Glomerular visceral epithelial cell (primary cell): Measurements from ENCODE around the gene CTAGE1.

Source experiments
- DNase-seq: peaks from one replicate; pipeline ENCODE4 v3.0.0-alpha.2; 2016; ENCODE audit errors: extremely low spot score

The CTAGE1 gene

DNA sequence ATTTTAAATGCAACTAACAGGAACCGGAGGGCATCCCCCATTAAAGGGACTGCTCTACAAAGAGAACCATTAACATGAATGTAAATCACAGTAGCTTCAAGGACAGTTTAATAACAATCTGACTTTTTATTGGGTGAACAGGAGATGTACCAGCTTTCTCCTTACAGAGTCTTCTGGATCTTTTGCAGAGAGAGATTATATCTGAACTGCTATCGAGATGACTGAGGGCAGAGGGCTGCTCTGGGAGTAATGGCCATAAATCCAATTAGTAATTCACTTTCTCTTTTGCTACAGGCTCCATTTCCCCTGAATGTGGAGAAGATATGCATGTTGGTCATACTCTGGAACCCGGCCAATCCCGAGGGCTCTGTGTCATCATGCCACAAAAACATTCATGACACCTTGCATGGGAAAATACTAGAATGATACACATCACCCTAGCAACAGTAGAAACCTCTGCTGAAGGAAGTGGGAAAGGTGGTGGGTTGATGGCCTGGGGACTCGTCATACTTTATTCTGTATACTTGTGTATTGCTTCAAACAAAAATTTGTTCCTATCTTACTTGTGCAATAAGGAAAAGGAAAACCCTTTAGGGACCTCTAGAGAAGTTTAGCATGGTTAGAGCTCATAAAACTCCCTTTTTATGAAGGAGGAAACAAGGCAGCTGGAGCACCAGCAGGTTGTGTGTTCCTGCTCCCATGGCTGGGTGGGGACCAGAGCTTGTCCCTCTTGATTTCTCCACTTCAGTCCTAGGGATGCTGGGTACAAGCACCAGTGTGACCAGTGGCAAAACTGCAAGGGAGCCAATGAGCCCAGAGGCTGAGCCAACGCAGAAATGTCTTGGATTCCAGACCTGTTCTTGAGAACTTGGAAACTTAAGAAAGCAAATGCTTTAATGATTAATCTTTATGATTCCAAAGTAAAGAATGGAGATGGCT is 26.0 kb downstream of the CTAGE1 start:
- peak; percentile 99 for DNase-seq

DNA sequence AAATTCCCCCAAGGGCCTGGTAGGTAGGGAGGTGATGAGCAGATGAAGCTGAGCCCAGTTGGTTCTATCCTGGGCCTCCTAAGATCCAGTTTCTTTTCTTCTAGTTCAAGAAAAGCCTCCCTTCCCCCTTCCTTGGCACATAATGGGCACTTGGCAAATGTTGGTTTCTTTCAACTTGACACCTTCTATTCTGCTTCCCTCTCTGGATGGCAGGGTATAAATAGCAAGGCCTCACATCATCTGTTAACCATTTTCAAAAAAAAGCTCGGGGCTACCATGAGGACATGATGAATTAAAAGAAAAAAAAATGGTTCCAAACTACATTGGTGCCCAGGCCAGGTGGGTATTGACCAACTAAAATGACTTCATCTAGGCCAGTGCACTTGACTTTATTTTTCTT is 29.9 kb downstream of the CTAGE1 start:
- DNase-seq = no peak

DNA sequence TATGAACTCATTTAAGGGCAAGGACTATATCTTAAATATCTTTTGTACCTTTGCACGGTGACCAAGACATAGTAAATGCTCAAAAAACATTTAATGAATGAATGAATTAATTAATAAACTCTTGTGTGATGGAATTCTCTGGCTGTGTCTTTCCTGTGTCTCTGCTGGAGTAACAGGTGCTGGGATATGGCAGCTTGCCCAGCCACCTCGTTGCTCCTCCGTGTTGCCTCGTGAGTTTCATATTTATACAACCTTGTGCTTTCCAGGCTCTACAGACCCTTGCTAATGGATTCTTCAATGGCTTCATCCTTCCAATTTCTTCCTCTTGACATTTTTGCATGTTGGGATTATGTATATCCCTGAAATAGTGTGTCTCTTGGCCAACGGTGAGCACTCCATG is 30.4 kb downstream of the CTAGE1 start:
- DNase-seq = no peak

DNA sequence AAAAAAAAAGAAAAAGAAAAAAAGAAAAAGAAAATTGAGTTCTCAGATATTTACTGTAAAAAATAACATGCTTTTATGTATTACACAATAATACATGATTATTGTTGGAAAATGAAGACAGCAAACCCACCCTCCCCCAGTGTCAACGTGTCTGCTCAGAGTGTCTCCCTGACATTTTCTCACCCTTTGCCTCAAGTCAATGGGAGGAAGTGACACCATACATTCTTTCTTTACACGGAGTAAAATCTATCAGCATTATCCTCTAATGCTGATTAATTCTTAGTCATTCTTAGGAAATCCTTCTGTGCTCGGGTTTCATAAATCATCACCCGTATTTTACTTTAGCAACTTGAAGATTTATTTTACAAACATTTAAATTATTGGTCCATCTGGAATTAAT is 32.0 kb downstream of the CTAGE1 start:
- DNase-seq = peak; percentile 45

DNA sequence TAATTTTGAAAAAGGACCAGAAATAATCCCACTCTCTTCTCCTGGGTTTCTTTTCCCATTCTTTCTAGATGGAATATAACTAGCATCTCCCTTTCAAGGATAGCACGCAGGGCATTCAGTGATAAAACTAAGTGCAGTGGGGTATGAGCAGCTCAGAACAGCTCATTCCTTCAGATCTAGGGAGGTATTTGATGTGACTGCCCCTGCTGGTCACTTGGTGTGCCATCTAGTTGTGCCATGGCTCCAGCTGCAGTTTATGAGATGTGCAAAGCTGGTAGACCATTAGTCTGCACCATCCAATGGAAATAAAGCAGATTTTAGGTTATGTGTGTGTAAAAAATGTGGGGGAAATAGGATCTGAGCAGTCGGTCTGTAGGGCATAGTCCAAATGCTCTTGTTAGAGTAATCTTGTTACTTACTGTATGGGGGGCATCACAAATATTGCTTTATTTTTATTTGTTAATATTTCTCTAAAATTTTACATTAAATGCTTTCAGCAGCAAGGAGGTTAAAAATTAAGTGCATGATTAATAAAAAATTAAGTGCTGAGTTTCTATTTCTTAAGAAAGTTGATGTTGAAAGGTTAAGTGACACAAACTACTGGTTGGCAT is 38.9 kb downstream of the CTAGE1 start:
- peak; percentile 35 for DNase-seq

DNA sequence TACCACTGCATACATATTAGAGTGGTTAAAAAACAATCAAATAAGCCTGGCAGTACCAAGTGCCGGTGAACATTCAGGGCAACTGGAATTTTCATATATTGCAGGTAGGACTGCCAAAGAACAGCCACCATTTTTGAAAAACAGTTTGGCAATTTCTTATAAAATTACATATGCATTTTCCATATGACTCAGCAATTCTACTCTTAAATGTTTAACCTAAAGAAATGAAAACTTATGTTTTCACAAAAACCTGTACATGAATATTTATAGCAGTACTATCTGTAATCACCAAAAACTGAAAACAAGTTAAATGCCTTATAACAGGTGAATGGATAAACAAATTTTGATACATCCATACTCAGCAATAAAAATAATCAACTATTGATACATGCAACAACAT is 39.9 kb downstream of the CTAGE1 start:
- DNase-seq = no peak

DNA sequence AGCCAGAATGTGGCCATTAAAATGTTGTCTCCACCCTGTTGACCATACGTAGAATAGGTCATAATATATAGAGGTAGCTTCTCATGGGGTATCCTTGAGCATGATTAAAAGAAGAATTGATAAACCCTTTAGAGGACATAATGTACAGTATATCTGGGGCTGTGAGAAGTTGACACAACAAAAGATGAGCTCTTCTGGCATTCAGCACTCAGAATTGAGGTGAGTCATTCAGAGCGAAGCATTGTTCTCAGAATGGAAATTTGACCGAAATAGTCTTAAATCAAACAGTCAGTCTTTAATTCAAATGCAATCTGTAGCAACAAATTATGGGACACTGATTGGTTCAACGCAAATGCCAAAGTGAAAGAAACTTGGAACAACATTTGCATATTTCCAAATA is 47.3 kb downstream of the CTAGE1 start:
- no peak for DNase-seq

DNA sequence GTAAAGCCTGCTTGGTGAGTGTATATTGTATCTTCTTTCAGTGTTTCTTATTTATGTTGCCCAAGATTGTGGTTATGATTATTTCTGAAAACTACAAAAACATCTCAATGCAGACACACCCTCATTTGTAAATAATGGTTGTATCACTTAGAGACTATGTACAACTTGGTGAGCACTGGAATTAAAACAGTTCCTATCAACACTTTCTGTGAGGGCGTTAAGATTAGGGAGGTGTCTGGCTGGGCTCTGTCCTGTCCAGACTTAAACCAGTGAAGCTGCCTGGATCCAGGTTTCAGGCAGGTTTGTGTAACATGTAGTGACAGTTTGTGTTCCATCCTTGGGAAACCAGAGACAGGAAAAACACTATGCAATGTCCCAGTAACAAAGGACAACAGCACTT is 49.7 kb downstream of the CTAGE1 start:
- no peak for DNase-seq

DNA sequence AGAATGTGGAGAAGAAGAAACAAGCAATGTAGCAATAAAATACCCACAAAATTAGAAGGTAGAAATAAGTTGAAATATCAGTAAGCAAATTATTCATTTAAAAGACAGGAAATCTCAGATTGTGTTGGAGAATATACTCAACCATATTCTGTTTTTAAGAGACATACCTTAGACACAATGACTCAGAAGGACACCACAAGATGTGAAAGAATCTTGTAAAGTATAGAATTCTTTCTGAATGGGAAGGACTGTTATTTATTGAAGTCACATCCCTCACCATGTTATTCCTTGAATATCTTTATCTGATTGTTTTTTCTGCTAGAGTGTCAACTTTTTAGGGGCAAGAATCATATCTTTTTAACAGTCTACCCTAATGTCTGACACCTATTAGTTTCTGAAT is 50.4 kb downstream of the CTAGE1 start:
- DNase-seq = no peak

DNA sequence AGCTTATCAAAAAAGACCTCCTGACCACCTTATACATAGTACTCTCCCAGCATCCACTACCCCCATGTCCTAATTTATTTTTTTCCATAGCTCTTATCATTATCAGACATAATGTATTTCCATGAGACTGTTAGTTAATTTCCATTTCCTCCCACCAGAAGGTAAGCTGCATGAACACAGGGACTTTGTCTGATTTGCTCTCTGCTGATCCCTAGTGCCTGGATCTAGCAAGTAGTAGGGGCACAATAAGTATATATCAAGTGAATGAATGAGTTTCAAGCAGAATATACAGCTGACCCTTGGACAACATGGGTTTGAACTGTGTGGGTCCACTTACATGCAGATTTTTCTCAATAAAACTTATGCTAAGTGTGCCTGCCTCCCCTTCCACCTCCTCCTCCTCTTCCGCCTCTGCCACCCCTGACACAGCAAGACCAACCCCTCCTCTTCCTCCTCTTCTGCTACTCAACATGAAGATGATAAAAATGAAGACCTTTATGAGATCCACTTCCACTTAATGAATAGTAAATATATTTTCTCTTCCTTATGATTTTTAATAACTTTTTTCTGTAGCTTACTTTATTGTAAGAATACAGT is 53.8 kb downstream of the CTAGE1 start:
- DNase-seq = no peak
